Testis (tissue), 2 donors: ENCODE results near the gene RGS13.

ENCODE experiments used
- CTCF ChIP-seq, 3 experiments: fragments of 450-650 bp in 2 of 3; fragments of 200-600 bp in 1 of 3; sonication (generic) in 1 of 3; IDR thresholded peaks; one replicate each; pipeline ENCODE4 v1.5.1; 2016 to 2019; ENCODE audit warnings: antibody characterized with exemption in 3 of 3, mild to moderate bottlenecking in 2 of 3, moderate library complexity in 1 of 3
- POLR2A ChIP-seq: fragments of 450-650 bp; IDR thresholded peaks from one replicate; pipeline ENCODE4 v1.6.1; 2017; ENCODE audit warnings: antibody characterized with exemption, mild to moderate bottlenecking, moderate library complexity

GRCh38 chr1:192628396-192629057 is 7.4 kb upstream of the RGS13 start:
- TF ChIP-seq CTCF (IDR thresholded peaks at IDR 0.05) (no peak), POLR2A (no peak)
